ENCODE results near the gene UGT2B15.
"Not testable (repeated sequence)": the region's sequence is repeated elsewhere in the genome, so short reads cannot be mapped to it uniquely, and the experiment has no call there.

The UGT2B15 gene

DNA sequence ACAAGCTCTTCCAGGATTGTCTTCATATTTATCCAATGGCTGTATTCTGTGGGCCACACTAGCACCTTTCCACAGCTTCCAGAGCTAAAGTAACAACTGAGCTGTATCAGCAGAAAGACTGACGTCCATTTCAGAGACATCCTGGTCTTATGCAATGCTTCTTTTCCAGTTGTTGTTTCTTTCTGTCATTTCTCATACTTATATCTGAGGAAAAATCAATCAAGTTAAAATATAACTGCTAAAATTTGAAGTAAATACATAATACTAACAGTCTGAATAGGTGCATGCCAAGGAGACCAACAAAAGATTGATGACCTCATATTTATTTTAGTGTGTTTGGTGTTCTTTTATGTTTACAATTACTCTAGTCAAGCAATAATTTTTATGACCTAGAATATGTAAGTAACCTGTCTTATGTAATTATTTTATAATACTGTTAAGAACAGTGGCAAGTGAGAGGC lies at the start of gene UGT2B15:
UGT2B15 (minus strand) TSS at position 174 of the 461 bp plus-strand sequence; CDS start at position 140, 34 bp downstream.
- not testable (repeated sequence) for H3K36me3 Mint-ChIP-seq (ENCODE audit: low read depth); H3K27ac Mint-ChIP-seq; H3K27me3 Mint-ChIP-seq; H3K9me3 Mint-ChIP-seq; H3K4me3 Mint-ChIP-seq; H3K4me1 Mint-ChIP-seq (ENCODE audit: low read depth)

DNA sequence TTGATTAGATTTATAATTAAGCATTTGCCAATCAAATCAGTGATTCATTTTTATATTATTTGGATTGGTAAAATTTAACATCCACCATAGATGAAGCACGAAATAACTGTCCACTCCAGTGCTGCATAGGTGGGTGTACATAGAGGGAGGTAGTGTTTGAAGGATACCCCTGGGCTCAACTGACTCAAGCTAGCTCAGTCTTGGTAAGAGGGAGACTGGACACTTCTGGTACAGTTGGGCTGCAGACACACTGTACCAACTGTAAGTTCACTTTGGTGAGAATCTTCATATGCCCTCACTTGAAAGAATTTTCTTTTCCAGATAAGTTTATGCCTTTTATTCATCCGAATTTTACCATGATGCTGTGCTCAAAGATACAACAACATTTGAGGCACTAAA lies 48.6 kb upstream of the UGT2B15 start:
- H3K36me3 Mint-ChIP-seq (ENCODE audit: low read depth), result no peaks in the 10 kb centered on the region
- H3K27me3 Mint-ChIP-seq, result no peaks in the 10 kb centered on the region

DNA sequence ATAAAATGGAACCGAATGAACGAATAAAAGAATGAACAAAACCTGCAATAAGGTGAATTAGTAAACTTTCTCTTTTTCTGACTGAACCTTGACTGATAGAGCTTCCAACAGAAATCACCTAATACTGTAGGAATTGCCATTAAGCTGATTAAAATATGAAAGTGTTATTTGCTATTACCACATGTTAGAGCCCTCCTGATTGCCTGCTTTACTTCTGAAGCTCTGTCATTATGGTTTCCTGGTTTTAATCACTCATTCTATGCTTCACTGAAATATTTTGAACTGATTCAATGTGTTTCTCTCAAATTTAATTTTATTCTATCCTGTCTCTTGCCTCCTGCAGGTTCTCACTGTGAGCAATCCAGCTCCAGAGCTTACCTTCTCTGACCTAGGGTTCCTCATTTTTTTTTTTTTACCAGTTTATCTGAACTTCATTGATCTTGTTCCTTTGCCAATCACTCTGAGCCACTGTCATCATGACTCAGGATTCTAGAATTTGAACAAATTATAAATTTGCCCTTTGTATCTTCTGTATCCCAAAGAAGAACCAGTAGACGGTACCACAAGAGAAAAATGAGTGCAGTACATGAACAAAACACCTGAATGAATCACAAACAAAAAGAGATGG lies 48.1 kb upstream of the UGT2B15 start:
- Mint-ChIP-seq H3K27me3 (no peaks in the 10 kb centered on the region), H3K36me3 (ENCODE audit: low read depth) (no peaks in the 10 kb centered on the region), H3K4me1 (ENCODE audit: low read depth) (no peaks in the 10 kb centered on the region), H3K27ac (no peak overlapping the region), H3K4me3 (no peak overlapping the region), H3K9me3 (peaks cover 6% of the 10 kb centered on the region)

More for the DNA sequence above, 48.6 kb upstream of the UGT2B15 start:
- no peaks in the 10 kb centered on the region for H3K4me1 Mint-ChIP-seq (ENCODE audit: low read depth)
- H3K9me3 Mint-ChIP-seq, result peaks cover 6% of the 10 kb centered on the region
- no peak overlapping the region for H3K27ac Mint-ChIP-seq
- H3K4me3 Mint-ChIP-seq, result no peak overlapping the region

DNA sequence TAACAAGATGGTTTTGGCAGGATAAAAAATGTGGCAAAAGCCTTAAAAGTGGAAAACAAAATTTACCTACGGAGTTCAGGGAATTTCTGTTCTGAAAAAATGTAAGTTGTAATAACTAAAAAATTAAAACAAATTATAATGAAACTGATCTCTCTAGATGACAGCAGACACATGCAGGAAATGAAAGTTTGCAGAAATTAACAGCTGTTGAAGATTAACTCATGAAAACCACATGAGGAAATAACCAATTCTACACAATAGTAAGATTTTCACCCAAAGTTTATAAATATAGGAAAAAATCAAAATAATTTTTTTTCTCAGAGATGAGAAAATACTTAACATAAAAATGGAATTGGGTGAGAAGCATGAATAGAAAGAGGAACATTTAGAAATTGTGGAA lies 47.5 kb upstream of the UGT2B15 start:
- H3K27me3 Mint-ChIP-seq, result no peaks in the 10 kb centered on the region
- H3K4me3 Mint-ChIP-seq, result no peak overlapping the region
- no peaks in the 10 kb centered on the region for H3K36me3 Mint-ChIP-seq (ENCODE audit: low read depth)
- H3K27ac Mint-ChIP-seq, result no peak overlapping the region
- H3K4me1 Mint-ChIP-seq (ENCODE audit: low read depth), result no peaks in the 10 kb centered on the region
- H3K9me3 Mint-ChIP-seq, result peaks cover 6% of the 10 kb centered on the region

DNA sequence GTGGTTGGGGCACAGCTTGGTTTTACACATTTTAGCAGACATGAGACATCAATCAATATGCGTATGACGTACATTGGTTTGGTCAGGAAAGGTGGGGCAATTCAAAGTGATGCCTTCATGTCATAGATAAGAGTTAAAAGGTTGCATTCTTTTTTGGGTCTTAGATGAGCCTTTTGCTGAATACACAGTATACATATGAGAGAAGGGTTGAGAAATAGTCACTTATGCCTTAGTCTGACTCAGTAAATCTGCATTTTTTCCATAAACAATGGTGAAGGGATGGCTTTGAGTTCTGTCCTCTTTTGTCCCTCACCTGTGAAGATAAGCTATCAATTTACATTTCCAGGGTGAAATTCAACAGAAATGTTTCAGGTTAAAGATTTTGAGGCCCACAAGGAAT lies 43.9 kb upstream of the UGT2B15 start:
- Mint-ChIP-seq H3K36me3 (ENCODE audit: low read depth) (no peaks in the 10 kb centered on the region), H3K9me3 (no peaks in the 10 kb centered on the region), H3K4me3 (no peak overlapping the region), H3K27me3 (no peaks in the 10 kb centered on the region), H3K27ac (no peak overlapping the region), H3K4me1 (ENCODE audit: low read depth) (no peaks in the 10 kb centered on the region)

DNA sequence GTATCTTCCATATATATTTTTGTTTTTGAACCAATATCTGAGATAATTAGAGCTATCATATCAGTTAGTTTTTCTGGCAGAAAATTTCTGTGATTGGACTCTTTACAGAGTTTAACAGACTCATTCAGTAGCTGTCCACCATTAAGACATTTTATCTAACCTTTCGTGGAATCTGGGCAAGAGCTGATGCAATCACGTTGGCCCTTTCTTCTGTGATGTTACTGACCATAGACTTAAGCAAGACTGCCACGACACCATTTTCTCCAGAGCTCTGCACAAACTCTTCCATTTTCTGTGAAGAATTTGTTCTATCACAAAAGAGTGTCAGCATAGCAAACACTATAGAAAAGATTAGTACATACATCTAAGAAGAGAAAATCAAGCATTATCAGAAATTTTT lies 41.8 kb upstream of the UGT2B15 start:
- Mint-ChIP-seq H3K27ac (no peak overlapping the region), H3K27me3 (peaks cover 6% of the 10 kb centered on the region), H3K9me3 (no peaks in the 10 kb centered on the region), H3K4me3 (no peak overlapping the region), H3K4me1 (ENCODE audit: low read depth) (no peaks in the 10 kb centered on the region), H3K36me3 (ENCODE audit: low read depth) (no peaks in the 10 kb centered on the region)

DNA sequence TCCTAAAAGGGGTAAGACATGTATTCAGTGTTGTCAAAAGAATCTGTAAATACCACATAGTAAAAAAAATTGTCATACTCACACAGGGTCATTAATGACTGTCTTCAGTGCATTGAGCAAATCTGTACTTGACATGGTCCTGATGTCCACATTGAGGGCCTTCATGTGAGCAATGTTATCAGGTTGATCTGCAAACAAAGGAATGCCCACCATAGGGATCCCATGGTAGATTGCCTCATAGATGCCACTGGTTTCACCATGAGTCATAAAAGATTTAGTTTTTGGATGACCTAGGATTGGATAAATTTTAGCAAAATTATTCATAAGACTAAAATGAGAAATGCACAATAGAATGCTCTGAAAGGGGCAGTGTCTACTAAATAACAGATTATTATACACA lies 38.1 kb upstream of the UGT2B15 start:
- Mint-ChIP-seq H3K9me3 (no peaks in the 10 kb centered on the region), H3K27ac (no peak overlapping the region), H3K4me3 (no peak overlapping the region), H3K27me3 (peaks cover 6% of the 10 kb centered on the region), H3K36me3 (ENCODE audit: low read depth) (no peaks in the 10 kb centered on the region), H3K4me1 (ENCODE audit: low read depth) (no peaks in the 10 kb centered on the region)

DNA sequence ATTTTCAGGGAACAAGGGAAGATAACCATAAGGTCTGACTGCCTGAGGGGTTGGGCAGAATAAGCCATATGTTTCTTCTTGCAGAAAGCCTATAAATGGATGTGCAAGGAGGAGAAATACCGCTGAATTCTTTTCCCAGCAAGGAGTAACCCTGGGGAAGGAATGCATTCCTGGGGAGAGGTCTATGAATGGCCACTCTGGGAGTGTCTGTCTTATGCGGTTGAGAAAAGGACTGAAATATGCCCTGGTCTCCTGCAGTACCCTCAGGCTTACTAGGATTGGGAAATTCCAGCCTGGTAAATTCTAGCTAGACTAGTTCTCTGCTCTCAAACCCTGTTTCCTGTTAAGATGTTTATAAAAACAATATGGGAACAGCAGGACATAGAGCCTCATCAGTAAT lies 32.7 kb upstream of the UGT2B15 start:
- not testable (repeated sequence) for H3K27me3 Mint-ChIP-seq; H3K4me3 Mint-ChIP-seq; H3K36me3 Mint-ChIP-seq (ENCODE audit: low read depth); H3K9me3 Mint-ChIP-seq; H3K4me1 Mint-ChIP-seq (ENCODE audit: low read depth); H3K27ac Mint-ChIP-seq

DNA sequence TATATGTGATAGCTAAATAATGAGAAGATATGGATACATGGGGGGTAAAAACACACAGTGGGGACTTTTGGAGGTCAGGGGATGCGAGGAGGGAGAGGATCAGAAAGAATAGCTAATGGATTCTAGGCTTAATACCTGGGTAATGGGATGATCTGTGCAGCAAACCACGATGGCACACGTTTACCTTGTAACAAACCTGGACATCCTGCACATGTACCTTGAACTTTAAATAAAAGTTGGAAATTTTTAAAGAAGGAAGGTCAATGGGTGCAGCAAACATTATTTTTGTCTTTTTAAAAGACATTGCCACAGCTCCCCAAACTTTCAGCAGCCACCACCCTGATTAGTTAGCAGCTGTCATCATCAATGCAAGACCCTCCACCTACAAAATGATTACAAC lies 29.7 kb upstream of the UGT2B15 start:
- H3K27me3 Mint-ChIP-seq, result no peaks in the 10 kb centered on the region
- H3K36me3 Mint-ChIP-seq (ENCODE audit: low read depth), result no peaks in the 10 kb centered on the region
- H3K27ac Mint-ChIP-seq, result no peak overlapping the region
- no peaks in the 10 kb centered on the region for H3K4me1 Mint-ChIP-seq (ENCODE audit: low read depth)
- no peak overlapping the region for H3K4me3 Mint-ChIP-seq
- H3K9me3 Mint-ChIP-seq, result no peaks in the 10 kb centered on the region

DNA sequence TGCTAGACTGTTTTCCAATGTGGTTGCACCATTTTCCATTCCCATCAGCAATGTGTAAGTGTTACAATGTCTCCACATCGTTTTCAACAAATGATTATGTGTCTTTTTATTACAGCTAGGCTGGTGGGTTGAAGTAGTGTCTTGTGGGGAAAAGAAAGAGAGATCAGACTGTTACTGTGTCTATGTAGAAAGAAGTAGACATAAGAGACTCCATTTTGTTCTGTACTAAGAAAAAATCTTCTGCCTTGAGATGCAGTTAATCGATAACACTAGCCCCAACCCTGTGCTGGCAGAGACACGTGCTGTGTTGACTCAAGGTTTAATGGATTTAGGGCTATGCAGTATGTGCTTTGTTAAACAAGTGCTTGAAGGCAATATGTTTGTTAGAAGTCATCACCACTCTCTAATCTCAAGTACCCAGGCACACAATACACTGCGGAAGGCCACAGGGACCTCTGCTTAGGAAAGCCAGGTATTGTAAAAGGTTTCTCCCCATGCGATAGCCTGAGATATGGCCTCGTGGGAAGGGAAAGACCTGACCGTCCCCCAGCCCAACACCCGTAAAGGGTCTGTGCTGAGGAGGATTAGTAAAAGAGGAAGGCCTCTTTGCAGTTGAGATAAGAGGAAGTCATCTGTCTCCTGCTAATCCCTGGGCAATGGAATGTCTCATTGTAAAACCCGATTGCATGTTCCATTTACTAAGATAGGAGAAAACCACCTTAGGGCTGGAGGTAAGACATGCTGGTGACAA lies 23.0 kb upstream of the UGT2B15 start:
- Mint-ChIP-seq H3K4me3 (no peak overlapping the region), H3K36me3 (ENCODE audit: low read depth) (no peaks in the 10 kb centered on the region), H3K4me1 (ENCODE audit: low read depth) (no peaks in the 10 kb centered on the region), H3K9me3 (no peaks in the 10 kb centered on the region), H3K27me3 (no peaks in the 10 kb centered on the region), H3K27ac (no peak overlapping the region)

DNA sequence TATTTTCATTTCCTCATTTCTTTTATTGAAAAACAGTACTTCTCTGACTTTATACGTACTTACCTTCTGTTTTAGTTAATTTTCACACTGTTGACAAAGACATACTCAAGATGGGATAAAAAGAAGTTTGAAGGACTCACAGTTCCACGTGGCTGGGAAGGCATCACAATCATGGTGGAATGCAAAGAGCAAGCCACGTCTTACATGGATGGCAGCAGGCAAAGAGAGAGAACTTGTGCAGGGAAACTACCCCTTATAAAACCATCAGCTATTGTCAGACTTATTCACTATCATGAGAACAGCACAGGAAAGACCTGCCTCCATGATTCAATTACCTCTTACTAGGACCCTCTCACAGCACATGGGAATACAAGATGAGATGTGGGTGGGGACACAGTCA lies 20.7 kb upstream of the UGT2B15 start:
- no peaks in the 10 kb centered on the region for H3K9me3 Mint-ChIP-seq
- H3K4me3 Mint-ChIP-seq, result no peak overlapping the region
- H3K4me1 Mint-ChIP-seq (ENCODE audit: low read depth), result no peaks in the 10 kb centered on the region
- no peaks in the 10 kb centered on the region for H3K27me3 Mint-ChIP-seq
- H3K27ac Mint-ChIP-seq, result no peak overlapping the region
- H3K36me3 Mint-ChIP-seq (ENCODE audit: low read depth), result no peaks in the 10 kb centered on the region

DNA sequence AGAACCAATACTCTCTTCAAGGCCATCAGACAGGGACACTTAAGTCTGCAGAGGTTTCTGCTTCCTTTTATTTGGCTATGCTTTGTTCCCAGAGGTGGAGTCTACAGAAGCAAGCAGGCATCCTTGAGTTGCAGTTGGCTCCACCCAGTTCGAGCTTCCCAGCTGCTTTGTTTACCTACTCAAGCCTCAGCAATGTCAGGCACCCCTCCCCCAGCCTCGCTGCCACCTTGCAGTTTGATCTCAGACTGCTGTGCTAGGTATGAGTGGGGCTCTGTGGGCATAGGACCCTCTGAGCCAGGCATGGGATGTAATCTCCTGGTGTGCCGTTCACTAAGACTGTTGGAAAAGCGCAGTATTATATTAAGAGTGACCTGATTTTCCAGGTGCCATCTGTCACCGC lies 12.6 kb upstream of the UGT2B15 start:
- Mint-ChIP-seq H3K27me3 (peaks cover 9% of the 10 kb centered on the region), H3K9me3 (peaks cover 17% of the 10 kb centered on the region), H3K4me3 (no peak overlapping the region), H3K4me1 (ENCODE audit: low read depth) (no peaks in the 10 kb centered on the region), H3K27ac (no peak overlapping the region), H3K36me3 (ENCODE audit: low read depth) (no peaks in the 10 kb centered on the region)

DNA sequence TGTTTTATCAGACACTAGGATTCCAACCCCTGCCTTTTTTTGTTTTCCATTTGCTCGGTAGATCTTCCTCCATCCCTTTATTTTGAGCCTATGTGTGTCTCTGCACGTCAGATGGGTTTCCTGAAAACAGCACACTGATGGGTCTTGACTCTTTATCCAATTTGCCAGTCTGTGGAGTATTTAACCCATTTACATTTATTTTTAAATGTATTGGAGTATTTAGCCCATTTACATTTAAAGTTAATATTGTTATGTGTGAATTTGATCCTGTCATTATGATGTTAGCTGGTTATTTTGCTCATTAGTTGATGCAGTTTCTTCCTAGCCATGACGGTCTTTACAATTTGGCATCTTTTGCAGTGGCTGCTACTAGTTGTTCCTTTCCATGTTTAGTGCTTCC lies 10.8 kb upstream of the UGT2B15 start:
- H3K27ac Mint-ChIP-seq; H3K27me3 Mint-ChIP-seq; H3K4me1 Mint-ChIP-seq (ENCODE audit: low read depth); H3K4me3 Mint-ChIP-seq; H3K36me3 Mint-ChIP-seq (ENCODE audit: low read depth): not testable (repeated sequence)
- peaks cover 17% of the 10 kb centered on the region for H3K9me3 Mint-ChIP-seq

DNA sequence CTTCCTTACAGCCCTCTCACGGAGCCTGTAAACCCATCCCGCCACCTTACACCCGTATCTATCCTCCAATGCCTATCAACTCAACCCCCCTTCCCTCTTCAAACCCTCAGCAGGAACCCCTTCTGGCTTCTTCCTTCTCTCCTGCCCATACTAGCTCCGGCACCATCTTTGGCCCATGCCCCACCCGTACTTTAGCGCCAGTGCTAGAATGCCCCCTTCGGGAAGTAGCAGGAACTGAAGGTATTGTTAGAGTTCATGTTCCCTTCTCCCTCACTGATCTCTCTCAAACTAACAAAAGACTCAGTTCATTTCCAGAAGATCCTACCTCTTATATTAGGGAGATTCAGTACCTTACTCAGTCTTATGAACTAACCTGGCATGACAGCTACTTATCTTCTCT lies 2.7 kb upstream of the UGT2B15 start:
- Mint-ChIP-seq H3K9me3 (no peaks in the 10 kb centered on the region), H3K4me3 (no peak overlapping the region), H3K27me3 (no peaks in the 10 kb centered on the region), H3K4me1 (ENCODE audit: low read depth) (no peaks in the 10 kb centered on the region), H3K27ac (no peak overlapping the region), H3K36me3 (ENCODE audit: low read depth) (no peaks in the 10 kb centered on the region)

DNA sequence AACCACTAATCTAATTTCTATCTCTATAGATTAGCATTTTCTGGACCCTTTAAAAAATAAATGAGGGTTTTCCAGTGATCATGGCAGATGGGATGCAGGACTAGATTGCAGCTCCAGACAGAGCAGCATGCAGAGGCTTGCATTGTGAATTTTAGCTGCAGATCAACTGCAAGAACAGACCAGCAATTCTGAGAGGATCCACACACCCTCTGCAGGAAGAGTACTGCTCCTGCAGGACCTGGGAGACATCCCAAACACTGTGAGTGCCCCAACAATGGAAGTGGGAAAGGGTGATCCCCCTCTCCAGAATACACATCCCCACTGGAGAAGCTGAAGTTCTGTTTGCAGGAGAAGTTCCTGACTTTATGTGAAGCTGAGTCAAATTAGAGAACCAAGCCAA lies 765 bp upstream of the UGT2B15 start:
- H3K4me1 Mint-ChIP-seq (ENCODE audit: low read depth); H3K9me3 Mint-ChIP-seq; H3K27me3 Mint-ChIP-seq; H3K4me3 Mint-ChIP-seq; H3K36me3 Mint-ChIP-seq (ENCODE audit: low read depth); H3K27ac Mint-ChIP-seq: not testable (repeated sequence)

All from stimulated activated naive CD8-positive, alpha-beta T cell treated with anti-CD3 and anti-CD28 coated beads, Interleukin-15, Interleukin-2, amounts not matched to agents 100 ng/mL and 50 ng/mL, for 24 hours (primary cell).